ENCODE measurements around the gene CIDEC.
"Not testable (repeated sequence)": the region's sequence is repeated elsewhere in the genome, so short reads cannot be mapped to it uniquely, and the experiment has no call there.

CIDEC gene

GRCh38 chr3:9875448-9875847 lies 4.6 kb downstream of the CIDEC start:
- DNase-seq: no peak

GRCh38 chr3:9872067-9872466 lies 8.0 kb downstream of the CIDEC start:
- DNase-seq: not testable (repeated sequence)

GRCh38 chr3:9870978-9871377 lies 9.1 kb downstream of the CIDEC start:
- no peak for DNase-seq

GRCh38 chr3:9869955-9870354 lies 10.1 kb downstream of the CIDEC start:
- no peak for DNase-seq

- DNase-seq: no peak
Observed at GRCh38 chr3:9867106-9867505, 12.9 kb downstream of the CIDEC start.

GRCh38 chr3:9866639-9867038 lies 13.4 kb downstream of the CIDEC start:
- DNase-seq: no peak

- not testable (repeated sequence) for DNase-seq
Observed at GRCh38 chr3:9865125-9865637, 14.9 kb downstream of the CIDEC start.

- no peak for DNase-seq
Observed at GRCh38 chr3:9864200-9864927, 15.7 kb downstream of the CIDEC start.

GRCh38 chr3:9863058-9863772 lies 16.8 kb downstream of the CIDEC start:
- no peak for DNase-seq

- DNase-seq: peak; percentile 18
Observed at GRCh38 chr3:9862391-9863057, 17.5 kb downstream of the CIDEC start.

GRCh38 chr3:9861626-9862130 lies 18.4 kb downstream of the CIDEC start:
- DNase-seq: no peak

- DNase-seq: no peak
Observed at GRCh38 chr3:9861201-9861600, 18.9 kb downstream of the CIDEC start.

- no peak for DNase-seq
Observed at GRCh38 chr3:9859530-9860025, 20.5 kb downstream of the CIDEC start.

- no peak for DNase-seq
Observed at GRCh38 chr3:9855594-9855993, 24.5 kb downstream of the CIDEC start.

- not testable (repeated sequence) for DNase-seq
Observed at GRCh38 chr3:9854291-9854940, 25.6 kb downstream of the CIDEC start.

GRCh38 chr3:9852528-9852927 lies 27.5 kb downstream of the CIDEC start:
- no peak for DNase-seq

GRCh38 chr3:9851926-9852325 lies 28.1 kb downstream of the CIDEC start:
- not testable (repeated sequence) for DNase-seq

- not testable (repeated sequence) for DNase-seq
Observed at GRCh38 chr3:9851383-9851782, 28.7 kb downstream of the CIDEC start.

GRCh38 chr3:9848860-9849259 lies 31.2 kb downstream of the CIDEC start:
- DNase-seq: not testable (repeated sequence)

GRCh38 chr3:9847870-9848269 lies 32.2 kb downstream of the CIDEC start:
- not testable (repeated sequence) for DNase-seq

GRCh38 chr3:9846931-9847488 lies 33.0 kb downstream of the CIDEC start:
- no peak for DNase-seq

GRCh38 chr3:9846231-9846630 lies 33.8 kb downstream of the CIDEC start:
- no peak for DNase-seq

Data from stimulated activated CD4-positive, alpha-beta T cell treated with anti-CD3 and anti-CD28 coated beads, Interleukin-1b, Interleukin-23, amount 100 ng/mL, for 48 hours (primary cell).